K562 (cell line): ENCODE measurements around the gene KCTD11. TPM values are rescaled to one million over a fixed set of nuclear protein-coding genes. Genes with fewer than 3 reads are reported as not detected.

ENCODE experiments used
- ATAC-seq: fragments of 200-7000 bp; cut with Tn5 transposase; 3 replicates; pipeline ENCODE4 v1.9.1; 2020; ENCODE audit warnings: moderate library complexity
- BruUV-seq: library from RNA; stranded (reverse); fragments of 400-500 nt; replicated peaks from 2 replicates; lab custom pipeline; 2021; lab: Mats Ljungman, UMichigan
- CTCF ChIA-PET: fragments of 300-600 bp; formaldehyde crosslinking; extraction: SDS; loops from one replicate; lab custom pipeline; 2021; ENCODE audit warnings: low intra/inter-chr PET ratio; lab: Yijun Ruan, JAX
- POLR2A ChIA-PET: fragments of 300-600, 350-650 bp; sonication (Branson Sonifier 250); formaldehyde crosslinking; extraction: SDS; loops from one replicate; lab custom pipeline; 2021; ENCODE audit warnings: antibody characterized with exemption, inconsistent platforms; lab: Yijun Ruan, JAX
- DNase-seq, 4 experiments: peaks; one replicate each; pipeline versions ENCODE4 v3.0.0 to v3.0.0-alpha.2; 2011 to 2018; ENCODE audit warnings: low spot score in 3 of 4, mixed read lengths in 3 of 4; ENCODE audit errors: extremely low read depth in 1 of 4
- FAIRE-seq: peaks from 2 replicates; lab custom pipeline; 2011; peaks lifted over from hg19 to GRCh38; lab: Jason Lieb, UNC
- H2AFZ ChIP-seq: 2 replicates; pipeline ENCODE4 v1.6.0; 2011; ENCODE audit warnings: low read depth, low read length, control low read depth, inconsistent platforms
- H3K27ac ChIP-seq: fragments of 200-600 bp; 3 replicates; pipeline ENCODE4 v1.8.0; 2011; ENCODE audit warnings: low read depth, mild to moderate bottlenecking, control low read depth, inconsistent platforms, low read length, moderate library complexity, mixed read lengths; ENCODE audit errors: extremely low read depth
- H3K27me3 ChIP-seq, 2 experiments: fragments of 300-600 bp in 1 of 2; 2 replicates in 1 of 2; 3 replicates in 1 of 2; pipeline versions ENCODE4 v1.6.0 to v1.8.0; 2011; ENCODE audit warnings: inconsistent platforms in 2 of 2, low read length in 2 of 2, mild to moderate bottlenecking in 1 of 2, mixed read lengths in 1 of 2, moderate library complexity in 1 of 2; ENCODE audit not compliant: control insufficient read depth in 2 of 2, insufficient read depth in 2 of 2
- H3K36me3 ChIP-seq: fragments of 300-600 bp; 3 replicates; pipeline ENCODE4 v1.8.0; 2011; ENCODE audit warnings: mild to moderate bottlenecking, low read length, inconsistent platforms; ENCODE audit not compliant: control insufficient read depth, insufficient read depth
- H3K4me1 ChIP-seq, 2 experiments: fragments of 200-600 bp in 1 of 2; replicated peaks in 1 of 2; 2 replicates in 1 of 2; 3 replicates in 1 of 2; pipeline versions ENCODE4 v1.5.1 to v1.8.0; 2011; ENCODE audit warnings: inconsistent platforms in 2 of 2, low read length in 2 of 2, mild to moderate bottlenecking in 1 of 2, mixed read lengths in 1 of 2, moderate library complexity in 1 of 2; ENCODE audit not compliant: control insufficient read depth in 2 of 2, insufficient read depth in 2 of 2
- H3K4me2 ChIP-seq: 2 replicates; pipeline ENCODE4 v1.6.1; 2011; ENCODE audit warnings: low read length, control low read depth, inconsistent platforms, mixed read lengths; ENCODE audit not compliant: insufficient read depth
- H3K4me3 ChIP-seq: fragments of 200-600 bp; sonication (generic), shearing (Covaris generic); 2 replicates; pipeline ENCODE4 v1.5.1; 2016; ENCODE audit warnings: control low read depth, inconsistent platforms
- H3K79me2 ChIP-seq: fragments of 200-600 bp; 3 replicates; pipeline ENCODE4 v1.8.0; 2011; ENCODE audit warnings: low read length, inconsistent platforms; ENCODE audit not compliant: control insufficient read depth, insufficient read depth
- H3K9ac ChIP-seq, 2 experiments: 2 replicates each; pipeline versions ENCODE4 v1.6.0 to v1.6.1; 2011; ENCODE audit warnings: low read depth in 2 of 2, low read length in 2 of 2, control low read depth in 1 of 2, inconsistent platforms in 1 of 2, mild to moderate bottlenecking in 1 of 2, mixed read lengths in 1 of 2; ENCODE audit not compliant: insufficient read depth in 1 of 2
- H3K9me1 ChIP-seq: one replicate; pipeline ENCODE4 v1.6.0; 2011; ENCODE audit warnings: inconsistent platforms, mild to moderate bottlenecking, low read length, moderate library complexity; ENCODE audit not compliant: control insufficient read depth, insufficient read depth
- H3K9me3 ChIP-seq: replicated peaks from 2 replicates; pipeline ENCODE4 v1.5.1; 2011; ENCODE audit warnings: low read depth, low read length, inconsistent platforms; ENCODE audit not compliant: control insufficient read depth, insufficient read depth
- H4K20me1 ChIP-seq: replicated peaks from 2 replicates; pipeline ENCODE4 v1.6.1; 2011; ENCODE audit warnings: low read length, inconsistent platforms, mixed read lengths; ENCODE audit not compliant: control insufficient read depth, insufficient read depth
- ATF6 ChIP-seq: sonication (generic); formaldehyde crosslinking; IDR thresholded peaks from 2 replicates; pipeline ENCODE4 v1.4.0; 2020; ENCODE audit warnings: mild to moderate bottlenecking, missing genetic modification reagents
- CBFA2T3 ChIP-seq: fragments of 450-650 bp; IDR thresholded peaks from 2 replicates; pipeline ENCODE4 v1.6.1; 2017
- EGR1 ChIP-seq: fragments of 450-650 bp; conservative IDR thresholded peaks from 2 replicates; pipeline ENCODE4 v1.6.1; 2017; ENCODE audit warnings: mild to moderate bottlenecking
- KAT7 ChIP-seq: sonication (generic); formaldehyde crosslinking; IDR thresholded peaks from 2 replicates; pipeline ENCODE4 v1.8.0; 2022; ENCODE audit warnings: missing genetic modification reagents, mild to moderate bottlenecking, borderline replicate concordance
- MYNN ChIP-seq, 2 experiments: sonication (generic); formaldehyde crosslinking in 1 of 2; IDR thresholded peaks; 2 replicates each; pipeline versions ENCODE4 v1.5.0 to v1.6.1; 2016 to 2020; ENCODE audit warnings: antibody characterized with exemption in 1 of 2, missing genetic modification reagents in 1 of 2
- POLR2A ChIP-seq: fragments of 450-650 bp; conservative IDR thresholded peaks from 2 replicates; pipeline ENCODE4 v1.6.1; 2016
- POLR2AphosphoS5 ChIP-seq: IDR thresholded peaks from 2 replicates; pipeline ENCODE4 v1.6.1; 2011; ENCODE audit warnings: mild to moderate bottlenecking, low read depth, low read length, moderate library complexity; ENCODE audit not compliant: control insufficient read depth, insufficient read depth
- POLR2B ChIP-seq: fragments of 450-650 bp; IDR thresholded peaks from 2 replicates; pipeline ENCODE4 v1.6.1; 2018; ENCODE audit warnings: low read depth; ENCODE audit not compliant: partially characterized antibody
- POLR2G ChIP-seq: fragments of 200-400 bp; formaldehyde crosslinking; IDR thresholded peaks from 2 replicates; pipeline ENCODE4 v1.6.1; 2017; ENCODE audit warnings: low read depth, mild to moderate bottlenecking, antibody characterized with exemption, low read length, moderate library complexity
- SMARCA5 ChIP-seq: fragments of 450-650 bp; IDR thresholded peaks from 2 replicates; pipeline ENCODE4 v1.6.1; 2016
- SUPT5H ChIP-seq: fragments of 450-650 bp; IDR thresholded peaks from 2 replicates; pipeline ENCODE4 v1.6.1; 2016
- ZNF644 ChIP-seq: fragments of 200-800 bp; sonication (Bioruptor generic); IDR thresholded peaks from 2 replicates; pipeline ENCODE4 v1.6.1; 2016; ENCODE audit warnings: low read depth, missing genetic modification characterization, missing compliant biosample characterization
- WGBS: fragments of 100-300 bp; shearing (Covaris generic); methylation state at CpG from one replicate; pipeline ENCODE4 v1.1.6; 2016; ENCODE audit warnings: low coverage, mixed read lengths; ENCODE audit not compliant: insufficient coverage; ENCODE audit errors: missing lambda C conversion rate; 5-methylcytosine and 5-hydroxymethylcytosine counted together
- in situ Hi-C: fragments of 300-500 bp; cut with MboI; formaldehyde crosslinking; loops from 4 replicates; pipeline ENCODE4 v1.15.0; 2018; ENCODE audit warnings: inconsistent platforms, mixed read lengths
- intact Hi-C: fragments of 100-400 bp; cut with micrococcal nuclease; formaldehyde crosslinking; loops from 2 replicates; pipeline ENCODE4 v1.14.2; 2022
- polyA plus RNA-seq, 8 experiments: library from polyadenylated mRNA; depleted of rRNA in 4 of 8; stranded (reverse) in 5 of 8; unstranded in 3 of 8; fragments of >200 nt; fragmentation: Nextera tagmentation in 2 of 8; fragmentation: Illumina TruSeq in 1 of 8; extraction: Ambion mirVana in 2 of 8; extraction: Trizol in 1 of 8; gene quantifications; 2 replicates each; pipeline versions ENCODE4 v1.2.1 to v1.2.3, GENCODE V29; 2011 to 2014; ENCODE audit warnings: inconsistent platforms in 1 of 8, missing spikeins in 1 of 8
- total RNA-seq, 7 experiments: library from RNA; depleted of rRNA in 6 of 7; stranded (reverse); fragments of >200 nt in 6 of 7; fragmentation: Illumina TruSeq in 2 of 7; extraction: Trizol in 2 of 7; gene quantifications; 2 replicates each; pipeline versions ENCODE4 v1.2.1 to v1.2.3, GENCODE V29; 2011 to 2021; ENCODE audit warnings: low replicate concordance in 1 of 7
- TF ChIP-seq, protein P1 (sequence below): fragments of 450-650 bp; formaldehyde crosslinking; conservative IDR thresholded peaks from 2 replicates; pipeline ENCODE4 v1.4.0; 2022; ENCODE audit warnings: mild to moderate bottlenecking, missing genetic modification characterization
- TF ChIP-seq, protein P2 (sequence below), 3 experiments: IDR thresholded peaks in 2 of 3; conservative IDR thresholded peaks in 1 of 3; 2 replicates each; pipeline ENCODE4 v1.5.1; 2011 to 2012; ENCODE audit warnings: low read length in 3 of 3, mild to moderate bottlenecking in 3 of 3, control low read depth in 2 of 3, improper control_type of control experiment in 1 of 3, inconsistent platforms in 1 of 3, low read depth in 1 of 3, mixed read lengths in 1 of 3, moderate library complexity in 1 of 3; ENCODE audit not compliant: insufficient read depth in 2 of 3
- TF ChIP-seq, protein P3 (sequence below): sonication (generic); formaldehyde crosslinking; IDR thresholded peaks from 2 replicates; pipeline ENCODE4 v1.8.0; 2022; ENCODE audit warnings: missing genetic modification reagents, mild to moderate bottlenecking, moderate library complexity, borderline replicate concordance

KCTD11 gene
- total and polyA plus RNA-seq, 9 of the 15 experiments (the other 6 are each of a cell fraction or from before 2014, with no cell fraction given): 0.01 to 3.2 (median 2.5) TPM; not detected in 1

GRCh38 chr17:7313088-7313889 lies 38.7 kb upstream of the KCTD11 start:
- H4K20me1 ChIP-seq: peaks cover 39% of the 10 kb centered on the region
- peak overlapping the region; percentile 86 for H3K4me2 ChIP-seq
- peaks cover 45% of the 10 kb centered on the region for H3K79me2 ChIP-seq
- peak in 2 of 4 experiments; percentile 30 to 51 for DNase-seq
- POLR2A ChIA-PET: interaction anchor here (0.5 to 2.6 kb wide), 11 partner anchors 12 to 267 kb away, joined by 3 to 21 read pairs (median 4); partner anchors contain the start of genes NEURL4, NLGN2 and SLC2A4
- no peaks in the 10 kb centered on the region for H3K9me3 ChIP-seq
- intact Hi-C loops (no loop called here), in situ Hi-C loops (no loop called here)
- H3K9ac ChIP-seq: peak overlapping the region in 1 of 2 experiments; percentile 59; a peak in 1 of 4 replicates
- H3K27me3 ChIP-seq: no peaks in the 10 kb centered on the region
- H3K4me3 ChIP-seq: peak overlapping the region; percentile 93; the same call in 1 of the 2 replicates
- H2AFZ ChIP-seq: no peak overlapping the region
- no TSS peak for BruUV-seq
- CTCF ChIA-PET: no interaction called here
- ATAC-seq: peak; percentile 69
- 49% methylated on average over 5 of the region's 7 CpGs for WGBS
- peaks cover 78% of the 10 kb centered on the region for H3K36me3 ChIP-seq
- H3K27ac ChIP-seq: peak overlapping the region; percentile 6; the same call in 1 of the 3 replicates
- H3K9me1 ChIP-seq: peaks cover 11% of the 10 kb centered on the region
- peaks cover 22 to 35% of the 10 kb centered on the region in 2 experiments for H3K4me1 ChIP-seq
- peak; percentile 70 for FAIRE-seq
- TF ChIP-seq MYNN (IDR thresholded peaks at IDR 0.05): 0 out of 2 replicates have a peak, but pooled peaks have one; percentile 34
- TF ChIP-seq MYNN (CRISPR knock-in tag; IDR thresholded peaks at IDR 0.05): no peak
- TF ChIP-seq, protein P1, sequence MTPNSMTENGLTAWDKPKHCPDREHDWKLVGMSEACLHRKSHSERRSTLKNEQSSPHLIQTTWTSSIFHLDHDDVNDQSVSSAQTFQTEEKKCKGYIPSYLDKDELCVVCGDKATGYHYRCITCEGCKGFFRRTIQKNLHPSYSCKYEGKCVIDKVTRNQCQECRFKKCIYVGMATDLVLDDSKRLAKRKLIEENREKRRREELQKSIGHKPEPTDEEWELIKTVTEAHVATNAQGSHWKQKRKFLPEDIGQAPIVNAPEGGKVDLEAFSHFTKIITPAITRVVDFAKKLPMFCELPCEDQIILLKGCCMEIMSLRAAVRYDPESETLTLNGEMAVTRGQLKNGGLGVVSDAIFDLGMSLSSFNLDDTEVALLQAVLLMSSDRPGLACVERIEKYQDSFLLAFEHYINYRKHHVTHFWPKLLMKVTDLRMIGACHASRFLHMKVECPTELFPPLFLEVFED: peak; percentile 5; the same call in 1 of the 2 replicates
- TF ChIP-seq ZNF644 (tag): no peak
- peak; percentile 58; the same call in 1 of the 2 replicates for TF ChIP-seq POLR2G
- 0 out of 2 replicates have a peak, but pooled peaks have one; percentile 6 for TF ChIP-seq EGR1
- TF ChIP-seq, protein P2, sequence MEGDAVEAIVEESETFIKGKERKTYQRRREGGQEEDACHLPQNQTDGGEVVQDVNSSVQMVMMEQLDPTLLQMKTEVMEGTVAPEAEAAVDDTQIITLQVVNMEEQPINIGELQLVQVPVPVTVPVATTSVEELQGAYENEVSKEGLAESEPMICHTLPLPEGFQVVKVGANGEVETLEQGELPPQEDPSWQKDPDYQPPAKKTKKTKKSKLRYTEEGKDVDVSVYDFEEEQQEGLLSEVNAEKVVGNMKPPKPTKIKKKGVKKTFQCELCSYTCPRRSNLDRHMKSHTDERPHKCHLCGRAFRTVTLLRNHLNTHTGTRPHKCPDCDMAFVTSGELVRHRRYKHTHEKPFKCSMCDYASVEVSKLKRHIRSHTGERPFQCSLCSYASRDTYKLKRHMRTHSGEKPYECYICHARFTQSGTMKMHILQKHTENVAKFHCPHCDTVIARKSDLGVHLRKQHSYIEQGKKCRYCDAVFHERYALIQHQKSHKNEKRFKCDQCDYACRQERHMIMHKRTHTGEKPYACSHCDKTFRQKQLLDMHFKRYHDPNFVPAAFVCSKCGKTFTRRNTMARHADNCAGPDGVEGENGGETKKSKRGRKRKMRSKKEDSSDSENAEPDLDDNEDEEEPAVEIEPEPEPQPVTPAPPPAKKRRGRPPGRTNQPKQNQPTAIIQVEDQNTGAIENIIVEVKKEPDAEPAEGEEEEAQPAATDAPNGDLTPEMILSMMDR (IDR thresholded peaks at IDR 0.05 in 2 of 3, conservative IDR thresholded peaks at IDR 0.05 in 1 of 3; ENCODE audit: insufficient read depth in 2 of 3, low read depth in 1 of 3, low read length in 3 of 3): 0 out of 6 replicates have a peak, but pooled peaks of 2 of the 3 experiments have one; percentile 16 to 24
- peak; percentile 76 for TF ChIP-seq POLR2B
- TF ChIP-seq POLR2AphosphoS5: peak; percentile 74; the same call in 1 of the 2 replicates
- no peak for TF ChIP-seq SMARCA5
- 0 out of 2 replicates have a peak, but pooled peaks have one; percentile 26 for TF ChIP-seq KAT7 (CRISPR knock-in tag)
- peak; percentile 81 for TF ChIP-seq POLR2A
- no peak for TF ChIP-seq ATF6 (CRISPR knock-in tag)
- TF ChIP-seq, protein P3, sequence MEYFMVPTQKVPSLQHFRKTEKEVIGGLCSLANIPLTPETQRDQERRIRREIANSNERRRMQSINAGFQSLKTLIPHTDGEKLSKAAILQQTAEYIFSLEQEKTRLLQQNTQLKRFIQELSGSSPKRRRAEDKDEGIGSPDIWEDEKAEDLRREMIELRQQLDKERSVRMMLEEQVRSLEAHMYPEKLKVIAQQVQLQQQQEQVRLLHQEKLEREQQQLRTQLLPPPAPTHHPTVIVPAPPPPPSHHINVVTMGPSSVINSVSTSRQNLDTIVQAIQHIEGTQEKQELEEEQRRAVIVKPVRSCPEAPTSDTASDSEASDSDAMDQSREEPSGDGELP: no peak
- no peak for TF ChIP-seq CBFA2T3
- TF ChIP-seq SUPT5H: peak; percentile 77
